Measurements from ENCODE around the gene GHR. TPM values are rescaled to one million over a fixed set of nuclear protein-coding genes. Genes with fewer than 3 reads are reported as not detected.

Gene GHR
- total and polyA plus RNA-seq, 12 donors = 4.1 to 15.1 (median 11.5) TPM

DNA sequence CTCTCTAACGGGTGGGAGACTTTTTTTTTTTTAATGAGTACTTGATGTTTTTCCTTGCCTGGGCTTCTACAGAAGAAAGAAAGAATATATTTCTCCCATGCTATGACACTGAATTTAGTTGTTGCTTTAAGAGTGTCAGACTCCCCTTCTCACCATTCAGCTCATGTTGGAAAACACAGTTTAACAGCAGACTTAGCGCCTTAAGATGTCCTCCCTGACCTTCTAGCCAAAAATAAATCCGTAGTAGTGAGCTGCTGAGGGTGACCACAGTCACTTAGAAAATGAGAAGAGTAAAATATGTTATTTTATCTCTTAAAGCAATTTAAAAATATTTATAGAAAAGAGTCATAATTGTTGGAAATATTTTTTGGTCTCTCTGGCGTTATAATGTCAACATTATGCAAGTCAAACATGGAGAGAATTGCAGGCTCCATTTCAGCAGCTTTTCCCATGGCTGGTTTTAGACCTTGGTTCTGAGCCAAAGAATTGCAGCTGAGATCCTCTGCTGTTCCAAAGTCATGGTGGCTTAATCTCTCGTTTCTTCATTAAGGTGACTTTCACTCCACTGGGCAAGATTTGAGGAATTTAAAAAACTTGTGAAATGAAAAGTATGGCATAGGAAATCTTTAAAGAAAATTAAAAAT lies 143.5 kb downstream of the GHR start:
- intact Hi-C loops (cut with DNase I) = no loop called here
- peak; percentile 29 to 83 (median 66) for ATAC-seq
- TF ChIP-seq CTCF (IDR thresholded peaks at IDR 0.05) = no peak
- no peaks in the 10 kb centered on the region for H3K27me3 ChIP-seq
- H3K27ac ChIP-seq = peak overlapping the region in 9 of 10 donors; percentile 35 to 73 (median 55)
- peak in 1 of 2 donors; percentile 42 for DNase-seq
- 24 to 35% methylated on average over 5 of the region's 5 CpGs for WGBS, 2 donors
- peak overlapping the region in 5 of 10 donors; percentile 3 to 17 (median 8) for H3K4me3 ChIP-seq
- H3K9me3 ChIP-seq = no peaks in the 10 kb centered on the region
- H3K36me3 ChIP-seq = no peaks in the 10 kb centered on the region
- H3K4me1 ChIP-seq = peaks cover 0 to 59% (median 26%) of the 10 kb centered on the region in 9 donors

DNA sequence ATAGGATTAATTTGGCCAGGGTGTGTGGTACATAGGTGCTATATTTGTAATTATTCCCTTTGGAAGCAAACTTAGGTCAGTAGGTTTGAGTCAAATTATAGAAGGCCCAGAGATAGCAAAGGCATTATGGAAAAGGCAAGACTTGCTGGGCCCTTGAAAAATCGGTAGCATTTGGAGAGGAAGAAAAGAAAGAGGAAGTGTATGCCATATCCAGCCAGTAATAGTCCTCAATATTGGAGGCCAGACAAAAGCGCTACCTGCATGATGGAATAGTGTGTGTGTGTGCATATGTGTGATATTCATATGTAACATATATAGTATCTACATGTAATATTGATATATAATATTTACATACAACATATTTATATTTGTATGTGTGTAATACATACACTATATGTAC lies 146.1 kb downstream of the GHR start:
- H3K9me3 ChIP-seq = no peaks in the 10 kb centered on the region
- 90% methylated on average over 2 of the region's 2 CpGs for WGBS, 2 donors
- no peak for ATAC-seq
- intact Hi-C loops (cut with DNase I) = loop anchor here in 1 of 10 donors (2.0 kb wide), 1 partner anchor 143 kb away; no protein-coding TSS in a partner anchor
- no peak overlapping the region for H3K27ac ChIP-seq
- no peak for TF ChIP-seq CTCF (IDR thresholded peaks at IDR 0.05)
- H3K36me3 ChIP-seq = no peaks in the 10 kb centered on the region
- no peaks in the 10 kb centered on the region for H3K27me3 ChIP-seq
- DNase-seq = no peak
- no peak overlapping the region for H3K4me3 ChIP-seq
- peaks cover 0 to 52% (median 26%) of the 10 kb centered on the region in 9 donors for H3K4me1 ChIP-seq

DNA sequence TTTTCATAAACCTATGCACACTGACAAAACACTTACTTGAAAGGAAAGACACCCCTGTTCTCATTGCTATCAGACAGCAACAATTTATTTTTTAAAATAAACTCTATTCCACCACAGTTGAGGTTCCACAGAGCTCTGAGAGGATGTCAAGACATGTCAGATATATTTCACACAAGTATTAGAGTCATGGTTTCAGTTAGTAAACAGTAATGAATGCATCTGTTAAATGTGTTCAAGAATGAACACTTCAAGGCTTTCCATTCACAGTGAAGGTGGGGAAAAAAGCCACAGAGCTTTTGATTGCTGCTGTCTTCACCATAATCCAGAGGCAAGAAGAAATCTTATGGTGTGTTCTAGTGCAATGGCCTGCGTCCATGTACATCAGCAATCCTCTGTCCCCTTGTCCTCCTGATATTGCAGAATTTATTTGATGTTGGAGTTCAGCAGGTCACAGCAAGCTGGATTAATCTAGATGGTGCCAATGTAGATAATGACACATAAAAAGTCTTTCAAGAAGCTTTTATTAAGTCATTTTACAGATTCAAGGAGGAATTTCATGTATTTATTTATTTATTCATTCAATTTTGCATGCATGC lies 146.8 kb downstream of the GHR start:
- intact Hi-C loops (cut with DNase I) = loop anchor here in 1 of 10 donors (2.0 kb wide), 1 partner anchor 143 kb away; no protein-coding TSS in a partner anchor
- 72 to 85% methylated on average over 1 of the region's 1 CpG for WGBS, 2 donors
- Histone ChIP-seq H3K27ac (no peak overlapping the region), H3K4me1 (peaks cover 0 to 52% (median 26%) of the 10 kb centered on the region in 9 donors), H3K9me3 (no peaks in the 10 kb centered on the region), H3K27me3 (no peaks in the 10 kb centered on the region), H3K4me3 (no peak overlapping the region), H3K36me3 (no peaks in the 10 kb centered on the region)
- no peak for TF ChIP-seq CTCF (IDR thresholded peaks at IDR 0.05)
- DNase-seq (no peak), ATAC-seq (no peak)

GRCh38 chr5:42570966-42571960 lies 148.0 kb downstream of the GHR start:
- Histone ChIP-seq H3K4me1 (peaks cover 0 to 40% (median 15%) of the 10 kb centered on the region in 9 donors), H3K27ac (no peak overlapping the region), H3K27me3 (no peaks in the 10 kb centered on the region), H3K36me3 (no peaks in the 10 kb centered on the region), H3K4me3 (no peak overlapping the region), H3K9me3 (no peaks in the 10 kb centered on the region)
- ATAC-seq = peak in 3 of 8 donors; percentile 50 to 52 (median 51)
- DNase-seq = no peak
- 55 to 62% methylated on average over 8 of the region's 8 CpGs for WGBS, 2 donors
- TF ChIP-seq CTCF (IDR thresholded peaks at IDR 0.05) = no peak
- intact Hi-C loops (cut with DNase I) = no loop called here

Data from heart right ventricle (tissue), 16 donors.